Measurements from ENCODE around the gene NFS1. TPM values are rescaled to one million over a fixed set of nuclear protein-coding genes. Genes with fewer than 3 reads are reported as not detected.
"Not testable (repeated sequence)": the region's sequence is repeated elsewhere in the genome, so short reads cannot be mapped to it uniquely, and the experiment has no call there.

Gene NFS1
- total RNA-seq, 1 donor from 2014 or later, result 8.9 TPM

DNA sequence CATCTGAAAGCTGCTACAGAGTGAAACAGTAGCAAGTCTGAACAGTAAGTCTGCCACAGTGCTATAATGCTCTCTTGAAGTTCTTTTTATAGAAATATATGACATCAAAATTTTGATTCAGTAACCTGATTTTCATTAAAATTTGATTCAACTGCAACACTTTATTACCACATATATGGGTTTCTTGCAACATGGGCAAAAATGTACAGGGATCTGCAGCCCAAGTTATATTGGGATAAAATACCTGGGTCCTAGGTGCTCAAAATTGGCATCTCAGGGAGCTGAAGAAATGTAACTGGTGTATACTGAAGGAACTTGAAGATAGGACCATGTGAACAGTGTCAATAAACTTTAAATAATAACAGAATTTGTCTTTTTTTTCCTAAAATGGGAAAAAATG lies 10.9 kb upstream of the NFS1 start:
- DNase-seq (ENCODE audit: low read depth in 2 of 2), result no peak

DNA sequence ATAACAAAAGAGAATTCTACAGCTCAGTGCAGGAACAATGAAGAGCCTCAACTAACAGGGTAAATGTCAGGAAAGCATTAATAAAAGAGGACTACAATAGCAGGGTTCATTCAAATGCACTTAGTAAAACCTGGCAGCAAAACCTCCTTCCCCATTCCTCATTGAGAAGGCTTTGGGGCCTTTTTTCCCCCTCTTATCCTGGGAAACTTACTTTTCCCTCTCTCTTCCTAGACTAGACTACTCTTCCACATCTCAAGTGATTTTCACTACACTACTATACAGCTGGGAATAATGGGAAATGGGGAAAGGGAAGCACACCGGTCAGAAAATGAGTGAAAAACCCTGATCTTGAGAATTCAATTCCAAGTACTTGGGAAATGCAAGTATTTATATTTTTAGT lies 10.1 kb upstream of the NFS1 start:
- DNase-seq (ENCODE audit: low read depth in 2 of 2), result no peak

DNA sequence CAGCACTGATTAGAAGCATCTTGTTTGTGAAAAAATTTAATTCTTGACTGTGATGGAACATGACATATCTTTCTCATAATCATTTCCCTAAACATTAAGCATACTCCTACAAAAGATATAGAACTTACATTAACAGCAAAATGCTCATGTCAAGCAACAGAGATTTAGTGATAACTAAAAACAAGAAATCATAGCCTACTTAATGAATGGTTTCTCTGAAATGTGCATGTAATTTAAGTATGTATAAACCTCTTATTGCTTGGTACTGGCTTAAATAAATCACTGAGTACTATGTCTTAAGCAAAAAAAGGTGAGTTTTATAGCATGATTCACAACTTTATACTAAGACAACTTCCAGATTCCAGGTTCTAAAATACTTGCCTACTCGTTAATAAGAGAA lies 9.3 kb upstream of the NFS1 start:
- no peak for DNase-seq (ENCODE audit: low read depth in 2 of 2)

DNA sequence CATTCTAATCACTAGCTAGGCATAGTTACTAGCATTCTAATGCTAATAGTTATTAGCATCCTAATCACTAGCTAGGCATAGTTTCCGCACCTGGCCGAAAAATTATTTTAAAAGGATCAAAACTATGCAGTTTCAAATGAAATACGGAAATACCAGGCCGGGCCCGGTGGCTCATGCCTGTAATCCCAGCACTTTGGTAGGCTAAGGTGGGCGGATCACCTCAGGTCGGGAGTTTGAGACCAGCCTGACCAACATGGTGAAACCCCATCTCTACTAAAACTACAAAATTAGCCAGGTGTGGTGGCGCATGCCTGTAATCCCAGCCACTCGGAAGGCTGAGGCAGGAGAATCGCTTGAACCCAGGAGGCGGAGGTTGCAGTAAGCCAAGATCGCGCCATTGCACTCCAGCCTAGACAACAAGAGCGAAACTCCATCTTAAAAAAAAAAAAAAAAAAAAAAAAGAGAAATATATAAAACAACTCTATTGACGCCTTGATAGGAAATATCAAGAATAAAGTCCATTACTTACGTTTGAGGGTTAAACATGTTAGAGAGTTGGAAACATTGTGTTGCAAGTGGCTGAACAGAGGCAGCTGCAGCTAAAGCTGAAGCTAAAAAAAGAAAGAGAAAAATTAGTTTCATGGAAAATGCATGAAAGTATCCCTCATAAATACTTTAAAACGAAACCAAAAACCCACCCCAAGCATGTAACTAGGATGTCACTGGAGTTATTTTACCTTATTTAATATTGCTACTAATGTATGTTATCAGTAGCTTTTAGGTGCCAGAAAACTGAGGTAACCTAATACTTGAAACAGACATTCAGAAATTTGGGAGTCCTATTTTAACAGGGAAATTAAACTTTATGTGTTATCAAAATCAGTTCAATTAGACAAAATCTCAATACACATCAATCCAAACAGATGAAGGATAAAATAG lies 7.7 kb upstream of the NFS1 start:
- not testable (repeated sequence) for DNase-seq (ENCODE audit: low read depth in 2 of 2)

DNA sequence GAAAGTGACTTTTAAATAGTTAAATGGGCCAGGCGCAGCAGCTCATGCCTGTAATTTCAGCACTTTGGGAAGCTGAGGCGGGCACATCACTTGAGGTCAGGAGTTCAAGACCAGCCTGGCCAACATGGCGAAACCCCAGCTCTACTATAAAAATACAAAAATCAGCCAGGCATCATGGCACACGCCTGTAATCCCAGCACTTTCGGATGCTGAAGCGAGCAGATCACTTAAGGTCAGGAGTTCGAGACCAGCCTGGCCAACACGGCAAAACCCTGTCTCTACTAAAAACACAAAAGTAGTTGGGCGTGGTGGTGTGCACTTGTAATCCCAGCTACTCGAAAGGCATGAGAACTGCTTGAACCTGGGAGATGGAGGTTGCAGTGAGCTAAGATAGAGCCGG lies 6.7 kb upstream of the NFS1 start:
- DNase-seq (ENCODE audit: low read depth in 2 of 2), result not testable (repeated sequence)

DNA sequence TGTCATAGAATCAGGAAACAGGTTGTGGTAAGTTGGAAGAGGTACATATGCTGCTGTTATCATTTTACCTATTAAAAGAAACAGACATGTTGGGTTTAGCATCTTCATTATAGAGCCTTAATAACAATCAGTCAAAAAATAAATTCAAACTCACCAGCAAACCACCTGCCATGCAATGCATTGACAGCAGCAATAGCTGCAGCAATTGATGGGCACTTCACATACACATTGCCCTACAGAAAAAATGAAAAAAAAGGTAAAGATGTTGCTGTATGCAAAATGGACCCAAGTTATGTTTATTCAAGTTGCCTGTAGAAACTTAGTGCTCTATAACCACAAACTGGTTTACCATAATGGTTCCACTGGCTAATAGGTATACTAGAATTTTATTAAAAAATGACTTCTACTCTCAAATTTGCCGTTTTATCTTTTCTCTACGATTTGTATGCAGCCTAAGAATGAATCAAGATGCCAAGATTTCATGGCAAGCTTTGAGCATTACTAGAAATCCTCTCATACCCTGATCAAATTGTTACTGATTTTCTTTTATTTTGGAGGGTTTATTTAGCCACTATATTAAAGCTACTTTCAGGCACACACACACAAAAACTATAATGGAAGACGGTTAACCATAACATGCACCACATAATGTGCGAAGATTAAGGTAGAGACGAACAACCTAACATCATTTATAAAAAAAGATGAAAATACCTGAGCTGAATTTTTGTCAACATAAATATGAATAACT lies 5.5 kb upstream of the NFS1 start:
- DNase-seq (ENCODE audit: low read depth in 2 of 2), result no peak

DNA sequence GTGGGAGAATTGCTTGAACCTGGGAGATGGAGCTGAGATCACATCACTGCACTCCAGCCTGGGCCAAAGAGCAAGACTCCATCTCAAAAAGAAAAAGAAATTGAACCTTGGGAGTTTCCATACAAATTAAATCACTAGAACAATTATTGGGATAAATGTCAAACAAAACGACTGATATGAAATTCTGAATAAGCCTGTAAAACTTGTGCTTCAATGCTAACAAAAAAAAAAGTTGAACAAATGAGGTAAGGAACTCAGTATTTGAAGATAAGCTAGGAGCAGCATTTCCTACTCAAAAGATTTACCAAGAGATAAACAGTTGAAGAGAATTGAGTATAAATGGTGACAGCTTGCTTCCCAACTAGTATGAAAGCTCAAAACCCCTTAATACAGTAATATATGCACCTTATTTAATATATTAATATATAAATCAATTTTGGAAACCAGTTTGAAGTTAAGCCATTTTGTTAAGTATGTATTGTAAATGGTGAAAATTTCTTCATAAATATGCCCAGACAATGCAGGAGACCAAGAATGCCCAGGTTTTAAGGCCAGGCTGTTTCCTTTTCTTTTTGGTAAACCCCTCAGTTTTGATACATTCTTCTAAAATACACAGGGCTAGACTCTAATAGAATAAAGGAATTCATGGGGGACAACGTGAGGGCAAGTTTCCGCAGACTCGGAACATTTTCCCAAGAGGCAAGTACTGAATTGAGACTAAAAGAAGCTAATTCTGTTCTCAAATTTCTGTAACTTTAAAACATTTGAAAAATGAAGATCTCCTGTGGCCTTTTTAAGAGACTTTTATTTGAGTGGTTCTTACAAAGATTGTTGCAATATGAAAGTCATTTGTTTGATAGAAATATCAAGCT lies 3.9 kb upstream of the NFS1 start:
- DNase-seq (ENCODE audit: low read depth in 2 of 2), result no peak

DNA sequence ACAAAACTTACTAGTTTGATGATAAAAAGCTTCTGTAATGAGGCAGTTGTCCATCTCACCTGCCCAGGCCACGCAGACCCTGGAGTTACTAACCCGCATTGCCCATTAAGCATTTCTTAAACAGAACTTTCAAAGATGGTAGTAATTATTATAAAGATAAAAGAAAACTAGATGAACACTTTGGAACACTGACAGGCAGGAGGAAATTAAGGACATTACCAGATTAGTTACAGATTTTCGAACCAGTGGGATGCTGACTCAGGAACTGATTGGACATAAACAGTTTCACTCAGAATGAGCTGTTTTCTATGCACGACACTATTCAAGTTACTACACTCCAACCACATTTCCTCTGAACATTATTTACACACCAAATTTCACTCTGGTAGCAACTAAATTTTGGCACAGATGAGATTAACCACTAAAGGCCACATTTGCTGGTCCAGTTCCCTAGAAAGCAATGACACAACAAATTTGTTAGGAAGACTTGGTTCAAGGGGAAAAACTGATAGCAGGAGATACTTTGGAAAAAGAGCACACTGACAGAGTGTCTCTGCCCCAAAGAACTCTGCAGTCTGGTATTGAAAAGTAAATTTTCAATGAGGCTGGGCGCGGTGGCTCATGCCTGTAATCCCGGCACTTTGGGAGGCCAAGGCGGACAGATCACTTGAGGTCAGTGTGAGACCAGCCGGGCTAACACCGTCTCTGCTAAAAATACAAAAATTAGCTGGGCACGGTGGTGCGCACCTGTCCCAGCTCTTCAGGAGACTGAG lies 3.1 kb upstream of the NFS1 start:
- no peak for DNase-seq (ENCODE audit: low read depth in 2 of 2)

DNA sequence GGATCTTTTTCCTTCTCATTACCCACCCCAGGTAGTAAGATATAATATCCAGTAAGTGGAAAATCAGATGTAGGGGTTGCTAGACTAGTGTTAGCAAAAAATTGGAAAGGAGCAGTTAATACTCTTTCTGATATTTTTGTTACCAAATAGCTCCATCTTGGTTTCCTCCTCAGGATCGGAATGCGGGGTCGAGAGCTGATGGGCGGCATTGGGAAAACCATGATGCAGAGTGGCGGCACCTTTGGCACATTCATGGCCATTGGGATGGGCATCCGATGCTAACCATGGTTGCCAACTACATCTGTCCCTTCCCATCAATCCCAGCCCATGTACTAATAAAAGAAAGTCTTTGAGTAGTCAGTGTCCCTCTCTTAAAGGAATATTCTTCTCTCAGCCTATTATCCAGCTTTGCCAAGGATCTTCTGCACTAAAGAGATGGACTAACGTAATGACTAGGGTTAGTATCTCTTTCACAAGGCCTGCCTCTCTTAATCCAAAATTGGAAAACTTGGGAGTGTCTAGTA lies 1.5 kb upstream of the NFS1 start:
- no peak for DNase-seq (ENCODE audit: low read depth in 2 of 2)

DNA sequence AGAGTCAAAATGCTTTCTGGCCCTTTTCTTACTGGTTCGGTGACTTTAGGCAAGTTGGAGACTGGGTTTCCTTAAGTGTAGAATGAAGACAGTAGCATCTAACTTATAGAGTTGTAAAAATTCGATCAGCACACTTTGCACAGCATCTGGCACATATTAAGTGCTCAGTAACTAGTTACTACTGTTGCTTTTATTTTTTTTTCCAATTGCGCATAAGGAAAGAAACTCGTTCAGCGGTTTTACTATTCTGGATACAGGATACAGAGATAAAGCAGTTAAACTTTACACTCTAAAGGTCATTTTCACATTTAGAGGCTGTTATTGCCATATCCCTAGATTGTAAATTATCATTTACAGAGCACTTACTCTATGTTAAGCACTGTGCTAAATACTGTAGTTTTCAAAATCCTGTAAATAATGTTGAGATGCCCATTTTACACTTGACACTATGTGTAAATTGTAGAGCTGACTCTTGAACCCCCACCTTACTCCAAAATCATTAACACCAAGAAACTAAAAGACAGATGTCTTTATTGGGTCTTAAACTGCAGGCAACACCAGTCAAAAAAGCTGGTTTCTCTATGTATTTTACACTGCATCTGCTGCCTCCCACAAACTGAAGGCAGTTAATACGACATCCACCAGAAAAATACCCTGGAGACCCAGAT lies 939 bp upstream of the NFS1 start:
- no peak for DNase-seq (ENCODE audit: low read depth in 2 of 2)

DNA sequence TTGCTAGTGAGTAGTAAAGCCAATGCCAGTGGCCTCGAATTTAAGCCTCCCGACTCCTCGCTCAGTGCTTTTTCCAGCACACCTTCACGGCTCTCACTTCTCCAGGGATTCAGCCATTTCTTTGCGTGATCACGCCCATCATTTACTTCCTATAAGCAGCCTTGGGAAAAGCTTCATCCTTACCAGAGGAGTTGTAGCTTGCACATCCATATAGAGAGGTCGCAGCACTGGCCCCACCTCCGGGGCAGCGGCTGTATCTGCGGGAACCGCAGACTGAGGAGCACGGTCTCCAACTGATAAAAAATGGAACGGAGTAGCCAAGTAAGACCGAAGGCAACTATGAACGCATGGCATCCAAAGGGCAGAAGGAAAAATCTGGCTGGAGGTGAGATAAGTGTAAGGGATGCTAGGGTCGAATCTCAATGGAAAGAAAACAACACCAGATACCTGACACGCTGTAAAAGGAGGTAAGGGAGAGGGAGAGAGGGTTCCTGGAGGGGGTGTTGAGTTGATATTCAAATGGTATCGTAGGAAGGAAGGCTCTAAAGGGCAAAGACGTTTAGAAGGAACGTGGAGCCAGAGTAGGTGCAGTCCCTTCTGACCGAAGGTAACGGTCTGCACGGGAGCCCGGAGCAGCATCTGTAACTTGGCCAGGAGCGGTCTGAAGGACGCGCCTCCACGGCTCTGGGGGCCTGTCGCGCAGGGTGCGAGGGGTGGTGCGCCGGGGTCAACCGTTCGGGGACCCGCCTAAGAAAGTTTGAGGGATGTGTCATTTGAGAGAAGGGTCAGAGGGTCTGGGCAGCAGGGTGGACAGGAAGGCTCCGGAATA lies 640 bp downstream of the NFS1 start:
- DNase-seq (ENCODE audit: low read depth in 2 of 2), result peak in 1 of 2 donors; percentile 21

DNA sequence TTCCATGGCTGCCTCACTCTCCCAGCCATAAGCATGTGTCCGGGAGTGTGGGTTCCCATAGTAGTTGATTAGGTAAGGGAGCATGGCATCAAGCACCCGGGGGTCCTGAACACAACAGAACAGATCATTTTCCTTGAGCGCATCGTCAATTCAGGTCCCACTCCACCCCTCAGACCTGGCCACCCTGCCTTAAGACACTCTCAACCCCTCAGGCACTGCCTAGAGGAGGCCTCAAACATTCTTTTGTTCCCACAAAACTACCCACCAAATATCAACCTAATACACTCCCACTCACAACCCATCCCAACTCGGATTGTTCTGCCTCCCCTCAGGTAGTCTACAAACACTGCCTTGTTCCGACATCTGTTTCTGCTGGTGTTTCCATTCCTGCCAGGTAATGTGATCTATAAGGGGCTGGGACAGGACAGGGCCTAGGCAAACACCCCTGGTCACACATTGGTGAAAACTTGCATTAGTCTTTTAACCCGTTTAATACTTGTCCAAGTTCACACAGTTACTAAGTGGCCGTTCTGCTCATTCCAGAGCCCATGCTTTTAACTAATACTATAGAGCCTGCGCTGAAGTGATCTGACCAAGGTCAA lies 1.4 kb downstream of the NFS1 start:
- no peak for DNase-seq (ENCODE audit: low read depth in 2 of 2)

DNA sequence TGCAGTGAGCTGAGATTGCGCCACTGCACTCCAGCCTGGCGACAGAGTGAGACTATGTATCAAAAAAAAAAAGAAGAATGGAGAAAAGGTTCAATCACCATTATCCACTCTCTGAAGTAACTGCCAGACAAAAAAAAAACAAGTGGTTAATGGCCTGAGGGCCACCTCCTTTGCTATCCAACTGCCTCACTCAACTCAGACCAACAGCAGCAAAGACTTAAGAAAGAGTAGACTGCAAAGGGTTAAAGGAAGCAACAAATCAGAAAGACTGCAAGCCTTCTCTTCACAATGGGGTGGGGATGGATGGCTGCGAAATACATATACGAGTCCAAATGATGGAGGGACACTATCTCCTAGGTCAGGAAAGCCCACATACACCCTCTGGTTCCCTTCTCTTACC lies 3.2 kb downstream of the NFS1 start:
- no peak for DNase-seq (ENCODE audit: low read depth in 2 of 2)

DNA sequence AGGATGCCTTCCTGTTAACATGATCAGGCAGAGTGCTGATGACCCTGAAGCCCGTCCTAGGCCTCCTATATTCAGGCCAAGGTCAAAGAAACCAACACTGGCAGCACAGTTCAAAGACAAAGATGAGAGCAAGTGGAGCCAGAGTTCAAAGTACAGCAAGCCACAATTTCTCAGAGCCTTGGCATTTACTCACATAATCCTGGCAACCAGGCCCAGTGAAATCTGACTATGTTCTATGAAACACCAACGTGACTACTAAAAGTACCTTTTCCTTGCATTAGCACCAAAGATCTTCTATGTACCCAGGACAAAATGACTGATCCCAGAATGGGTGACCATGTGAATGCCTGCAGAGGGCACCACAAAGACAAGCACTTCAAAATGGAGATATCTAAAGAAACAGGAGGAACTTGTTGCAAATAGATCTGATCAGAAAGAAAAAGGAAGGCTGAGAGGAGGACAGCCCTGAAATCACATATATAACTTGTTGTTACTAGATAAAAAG lies 3.9 kb downstream of the NFS1 start:
- no peak for DNase-seq (ENCODE audit: low read depth in 2 of 2)

DNA sequence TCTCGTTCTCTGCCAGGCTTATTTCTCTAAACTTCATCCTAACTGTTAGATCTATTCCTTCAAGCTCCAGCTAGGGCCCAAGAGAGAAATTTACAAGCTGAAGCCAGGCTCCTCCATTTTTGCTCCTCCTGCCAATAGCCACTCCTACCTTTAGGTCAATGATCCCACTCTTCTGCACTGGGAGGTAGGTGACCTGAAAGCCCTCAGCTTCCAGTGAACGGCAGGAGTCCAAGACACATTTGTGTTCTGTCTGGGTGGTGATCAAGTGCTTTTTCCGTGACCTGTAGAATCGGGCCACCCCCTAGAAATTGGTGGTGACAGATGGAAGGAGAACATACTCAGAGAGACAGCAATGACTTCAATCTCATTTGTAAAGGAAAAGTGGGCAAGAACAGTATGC lies 8.9 kb downstream of the NFS1 start:
- no peak for DNase-seq (ENCODE audit: low read depth in 2 of 2)

DNA sequence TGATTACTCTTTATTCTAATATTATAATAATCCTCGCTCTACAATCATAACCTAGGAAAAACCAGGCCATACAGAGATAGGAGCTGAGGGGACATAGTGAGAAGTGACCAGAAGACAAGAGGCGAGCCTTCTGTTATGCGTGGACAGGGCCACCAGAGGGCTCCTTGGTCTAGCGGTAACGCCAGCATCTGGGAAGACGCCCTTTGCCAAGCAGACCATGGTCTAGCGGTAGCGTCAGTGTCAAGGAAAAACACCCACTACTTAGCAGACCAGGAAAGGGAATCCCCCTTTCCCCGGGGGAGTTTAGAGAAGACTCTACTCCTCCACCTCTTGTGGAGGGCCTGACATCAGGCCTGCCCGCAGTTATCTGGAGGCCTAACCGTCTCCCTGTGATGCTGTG lies 12.3 kb downstream of the NFS1 start:
- DNase-seq (ENCODE audit: low read depth in 2 of 2), result not testable (repeated sequence)

DNA sequence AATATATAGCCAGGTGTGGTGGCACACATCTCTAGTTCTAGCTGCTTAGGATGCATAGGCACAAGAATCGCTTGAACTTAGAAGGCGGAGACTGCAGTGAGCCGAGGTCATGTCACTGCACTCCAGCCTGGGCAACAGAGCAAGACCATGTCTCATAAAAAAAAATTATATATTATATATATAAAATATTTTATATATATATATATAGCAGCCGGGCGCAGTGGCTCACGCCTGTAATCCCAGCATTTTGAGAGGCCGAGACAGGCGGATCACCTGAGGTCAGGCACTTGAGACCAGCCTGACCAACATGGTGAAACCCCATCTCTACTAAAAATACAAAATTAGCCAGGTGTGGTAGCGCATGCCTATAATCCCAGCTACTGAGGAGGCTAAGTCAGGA lies 13.8 kb downstream of the NFS1 start:
- not testable (repeated sequence) for DNase-seq (ENCODE audit: low read depth in 2 of 2)

DNA sequence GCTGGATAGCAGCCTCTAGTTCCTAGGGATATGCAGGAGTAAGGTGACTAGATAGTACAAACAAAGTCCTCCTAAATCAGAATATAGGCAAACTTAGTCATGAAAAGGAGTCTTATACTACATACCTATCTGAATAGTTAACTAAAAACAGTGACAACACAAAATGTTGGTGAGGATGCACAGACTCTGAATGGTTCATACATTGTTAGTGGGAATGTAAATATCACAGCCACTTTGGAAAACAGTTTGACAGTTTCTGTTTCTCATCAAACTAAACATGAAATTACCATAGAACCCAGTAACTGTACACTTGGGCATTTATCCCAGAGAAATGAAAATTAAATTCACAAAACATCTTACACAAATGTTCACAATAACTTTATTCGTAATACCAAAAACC lies 17.2 kb downstream of the NFS1 start:
- no peak for DNase-seq (ENCODE audit: low read depth in 2 of 2)
